HG03520 (cell line): Measurements from ENCODE around the gene SRMS.

Experiments
- ATAC-seq: cut with Tn5 transposase; IDR thresholded peaks from one replicate; pipeline ENCODE4 v1.9.1; 2021; ENCODE audit warnings: mild to moderate bottlenecking, moderate library complexity; ENCODE audit not compliant: unreplicated experiment

The SRMS gene

DNA sequence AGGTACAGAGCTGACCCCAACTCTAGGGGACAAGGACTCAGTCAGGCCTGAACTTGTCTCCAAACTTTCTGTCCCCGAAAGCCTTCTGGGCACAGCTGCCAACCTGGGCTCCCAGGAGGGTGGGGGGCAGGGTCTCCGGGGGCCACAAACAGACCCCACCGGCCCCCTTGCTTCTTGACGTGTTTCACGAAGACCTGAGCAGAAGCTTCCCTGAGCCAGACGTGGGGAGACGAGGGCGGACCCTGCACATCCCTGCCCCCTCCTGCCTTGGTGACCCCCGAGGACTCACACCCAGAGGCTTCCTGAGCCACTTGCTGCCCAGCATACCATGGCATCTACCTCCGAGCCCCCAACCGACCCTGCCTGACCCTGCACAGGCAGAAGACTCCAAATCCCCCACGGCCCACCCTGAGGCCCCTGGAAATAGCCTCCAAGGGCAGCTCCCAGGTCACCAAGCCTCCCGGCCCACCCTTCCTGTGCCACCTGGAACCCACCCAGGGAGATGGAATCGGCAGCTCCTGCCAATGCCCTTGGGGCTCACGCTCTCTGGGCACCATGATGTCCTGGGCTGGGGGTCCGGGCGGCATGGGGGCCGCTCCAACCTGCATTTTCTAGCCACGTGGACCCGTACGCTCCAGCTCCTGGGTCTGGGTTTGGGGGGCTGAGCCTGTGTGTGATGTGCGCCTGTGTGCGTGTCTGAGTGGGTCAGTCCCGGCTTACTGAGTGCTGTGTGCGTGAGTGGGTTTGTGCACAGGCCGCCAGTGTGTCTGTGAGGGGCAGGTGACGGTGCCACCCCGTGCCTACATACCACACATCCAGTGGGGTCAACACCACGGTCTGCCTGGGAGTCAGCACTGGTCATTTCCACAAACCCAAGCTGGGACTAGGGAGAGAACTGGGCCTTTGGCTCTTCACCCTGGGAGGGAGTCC is 7.8 kb downstream of the SRMS start:
- ATAC-seq = no peak

DNA sequence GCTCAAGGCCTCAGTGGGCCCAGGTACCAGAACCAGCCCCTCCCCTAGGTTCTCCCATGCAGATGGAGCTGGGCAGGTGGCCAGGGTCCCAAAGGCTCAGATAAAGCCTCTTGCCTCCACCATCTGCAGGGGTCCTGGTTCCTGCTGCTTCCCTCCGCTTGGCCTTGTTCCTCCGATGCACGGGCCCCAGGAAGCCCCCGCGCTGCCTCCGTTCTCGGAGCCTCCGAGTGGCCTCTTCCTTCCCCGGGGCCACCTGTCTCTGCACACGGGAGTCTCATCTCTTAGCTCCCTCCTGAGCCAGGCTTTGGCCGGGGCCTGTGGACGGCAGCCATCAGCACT is 8.5 kb downstream of the SRMS start:
- ATAC-seq = no peak

DNA sequence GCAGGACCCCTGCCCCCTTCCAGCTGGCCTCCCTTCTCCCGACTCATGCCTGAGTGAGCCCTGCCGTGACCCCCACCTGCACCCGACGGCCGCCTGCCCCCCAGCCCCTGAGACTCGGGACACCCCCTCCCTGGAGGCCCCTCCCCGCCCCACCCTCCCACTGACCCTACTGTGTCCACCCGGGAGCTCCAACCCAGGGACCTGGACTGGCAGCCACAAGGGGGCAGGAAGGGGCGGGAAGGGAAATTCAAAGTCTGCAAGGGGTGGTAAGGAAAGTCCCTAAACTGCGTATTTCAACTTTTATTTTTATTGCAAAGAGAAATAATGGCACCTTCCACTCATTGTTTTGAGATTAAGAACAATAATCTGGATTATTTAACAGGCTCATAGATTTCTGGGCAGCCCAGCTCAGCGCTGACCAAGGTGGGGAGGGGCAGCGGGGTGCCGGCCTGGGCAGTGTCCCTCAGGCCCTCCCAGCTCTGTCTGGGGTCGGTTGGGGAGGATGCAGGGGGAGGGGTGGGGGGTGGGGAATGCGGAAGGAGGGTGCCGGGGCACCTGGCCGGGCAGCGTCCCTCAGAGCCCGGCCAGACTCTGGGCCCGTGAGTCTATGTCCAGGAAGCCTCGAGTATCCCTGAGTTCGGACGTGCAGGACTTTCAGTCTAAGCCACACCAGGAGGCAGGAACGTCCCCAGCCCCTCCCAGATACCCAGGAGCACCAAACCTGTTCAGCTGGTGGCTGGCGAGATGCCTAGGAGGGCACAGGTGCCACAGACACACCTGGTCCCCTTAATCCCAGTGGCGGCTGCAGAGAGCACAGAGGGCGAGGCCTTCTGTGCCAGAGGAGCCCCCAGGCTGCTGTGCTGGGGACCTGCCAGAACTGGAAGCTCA is 9.1 kb downstream of the SRMS start:
- no peak for ATAC-seq

DNA sequence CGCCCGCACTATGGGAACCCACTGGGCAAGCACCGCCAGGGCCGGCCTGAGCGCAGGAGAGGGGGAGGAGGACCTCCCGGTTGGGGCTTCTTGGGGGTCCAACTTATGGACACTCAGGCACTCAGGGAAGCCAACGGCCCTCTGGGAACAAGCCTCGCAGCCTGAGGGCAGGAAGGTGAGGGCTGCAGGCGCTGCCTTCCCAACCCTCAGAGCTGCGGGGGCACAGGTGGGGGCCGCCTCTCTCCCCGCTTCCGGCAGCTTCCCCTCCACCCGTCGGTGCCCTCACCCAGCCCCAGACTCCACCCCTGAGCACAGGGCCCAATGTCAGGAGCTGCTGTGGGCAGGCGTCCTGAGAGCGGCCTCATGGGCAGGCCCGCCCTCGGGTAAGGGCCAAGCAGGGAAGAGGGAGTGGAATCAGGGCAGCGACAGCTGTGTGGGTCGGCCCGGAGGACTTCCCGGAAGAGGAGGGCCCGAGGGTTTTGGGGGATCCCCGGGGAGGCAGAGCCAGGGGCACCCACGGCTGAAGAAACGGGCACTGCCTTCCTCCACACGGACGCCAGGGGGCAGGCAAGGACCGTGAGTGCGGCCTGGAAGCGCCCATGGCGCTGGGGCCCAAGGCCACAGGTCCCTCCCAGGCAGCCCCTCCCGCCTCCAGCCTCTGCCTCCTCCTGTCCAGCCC is 9.9 kb downstream of the SRMS start:
- peak; percentile 82 for ATAC-seq

DNA sequence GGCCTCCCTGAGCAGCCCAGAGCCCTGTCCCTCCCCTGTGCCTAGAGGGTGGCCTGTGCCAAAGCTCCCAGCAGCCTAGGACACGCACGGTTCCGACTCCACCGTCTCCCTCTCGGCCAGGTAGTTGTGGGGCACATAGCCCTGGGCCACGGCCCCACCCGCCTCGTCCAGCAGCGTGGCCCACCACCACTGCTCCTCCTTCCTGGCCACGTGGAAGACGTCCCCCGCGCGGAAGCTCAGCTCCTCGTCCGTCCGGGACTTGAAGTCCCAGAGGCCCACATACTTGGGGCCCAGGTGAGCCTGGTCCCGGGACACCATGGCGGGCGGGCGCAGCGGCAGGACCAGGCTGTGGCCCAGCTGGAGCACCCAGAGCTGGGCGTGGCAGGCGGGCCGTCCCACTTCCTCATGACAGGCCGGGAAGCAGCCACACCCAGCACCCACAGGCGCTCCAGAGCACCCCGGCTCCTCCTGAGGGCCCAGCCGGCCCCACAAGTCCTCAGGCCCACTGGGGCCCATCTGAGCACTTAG is 10.5 kb downstream of the SRMS start, which contains the start of gene PTK6:
PTK6 (minus strand) TSS at position 380 of the 528 bp plus-strand sequence; CDS start at position 318, 62 bp downstream.
- ATAC-seq = peak; percentile 10

DNA sequence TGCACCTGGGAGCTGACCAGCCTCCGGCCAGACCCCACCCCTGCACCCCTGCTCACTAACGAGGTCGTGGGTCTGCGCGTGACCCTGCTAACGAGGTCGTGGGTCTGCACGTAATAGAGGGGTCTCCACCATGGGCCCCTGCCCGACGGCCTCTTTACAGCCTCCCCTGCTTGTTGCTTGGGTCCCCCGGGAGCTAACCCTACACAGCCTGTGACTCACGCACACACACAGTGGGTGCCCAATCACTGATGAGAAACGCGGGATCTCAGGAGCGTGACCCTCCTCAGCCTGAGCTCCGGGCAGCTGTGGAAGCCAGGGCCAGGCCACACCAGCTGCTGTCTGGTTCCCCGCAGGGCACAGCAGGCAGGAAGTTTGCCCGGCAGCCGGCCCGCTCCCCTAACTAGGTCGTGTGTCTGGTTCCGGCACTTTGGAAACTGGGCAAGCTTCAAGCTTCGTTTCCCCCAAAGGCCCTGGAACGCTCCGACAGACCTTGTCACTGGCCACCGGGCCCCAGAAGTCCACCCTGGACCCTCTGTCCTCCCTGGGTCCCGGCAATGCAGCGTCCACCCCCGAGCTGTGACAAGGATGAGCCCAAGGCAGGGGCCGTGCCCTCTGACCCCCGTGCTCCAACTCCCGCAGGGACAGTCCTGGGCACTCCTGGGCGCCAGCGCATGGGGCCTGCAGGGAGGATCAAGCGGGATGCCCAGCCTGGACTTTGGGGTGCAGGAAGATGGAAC is 11.1 kb downstream of the SRMS start:
- no peak for ATAC-seq

DNA sequence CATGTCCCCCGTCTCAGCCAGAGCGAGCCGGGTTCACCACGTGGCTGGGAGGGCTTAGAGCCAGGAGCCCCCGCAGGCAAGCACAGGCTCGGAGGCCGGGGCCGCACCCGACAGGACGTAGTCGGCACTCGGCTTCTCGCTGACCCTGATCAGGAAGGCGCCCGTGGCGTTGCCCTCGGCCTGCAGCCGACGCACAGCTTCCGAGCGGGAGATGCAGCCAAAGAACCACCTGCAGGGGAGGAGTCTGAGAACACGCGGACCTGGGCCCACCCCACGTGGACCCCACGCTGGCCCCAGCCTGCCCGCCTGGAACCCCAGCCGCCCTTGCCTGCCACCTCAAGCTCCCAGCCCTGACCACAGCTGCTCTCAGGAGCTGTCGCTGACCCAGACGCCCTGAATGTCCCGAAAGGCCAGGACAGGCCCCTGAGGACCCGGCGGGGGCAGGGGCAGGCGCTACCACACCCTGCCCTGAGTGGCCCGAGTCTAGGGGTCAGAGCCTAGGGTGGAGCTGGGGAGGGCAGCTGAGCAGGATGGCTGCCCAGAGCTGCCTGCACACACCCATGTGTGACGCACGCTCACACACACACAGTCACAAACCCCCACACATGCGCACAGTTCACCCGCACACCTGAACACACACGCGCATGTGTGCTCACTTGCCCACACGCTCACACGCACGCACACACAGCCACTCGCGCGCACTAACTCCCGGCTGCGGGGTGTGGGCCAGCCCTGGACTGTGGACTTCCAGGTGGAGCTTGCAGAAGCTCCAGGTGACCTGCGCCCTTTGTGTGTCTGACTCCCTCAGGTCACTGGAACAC is 12.5 kb downstream of the SRMS start:
- no peak for ATAC-seq

DNA sequence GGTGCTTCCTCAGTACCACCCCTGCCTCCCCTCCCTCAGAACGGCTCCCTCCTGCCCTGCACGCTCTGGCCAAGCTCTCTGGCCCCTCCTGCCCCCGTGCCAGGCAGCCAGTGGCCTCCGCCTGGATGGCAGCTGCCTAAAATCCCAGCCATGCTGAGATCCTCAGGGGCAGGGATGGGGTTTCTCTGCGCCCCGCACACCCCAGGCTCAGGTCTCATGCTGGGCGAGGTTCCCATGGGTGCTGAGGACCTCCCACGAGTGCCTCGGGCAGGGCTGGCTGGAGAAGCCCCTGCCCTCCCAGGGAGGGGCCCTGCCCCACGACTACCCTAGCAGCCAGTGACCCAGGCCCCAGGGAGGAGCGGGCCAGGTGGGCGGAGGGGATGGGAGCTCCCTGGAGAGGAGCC is 13.1 kb downstream of the SRMS start:
- ATAC-seq = no peak

DNA sequence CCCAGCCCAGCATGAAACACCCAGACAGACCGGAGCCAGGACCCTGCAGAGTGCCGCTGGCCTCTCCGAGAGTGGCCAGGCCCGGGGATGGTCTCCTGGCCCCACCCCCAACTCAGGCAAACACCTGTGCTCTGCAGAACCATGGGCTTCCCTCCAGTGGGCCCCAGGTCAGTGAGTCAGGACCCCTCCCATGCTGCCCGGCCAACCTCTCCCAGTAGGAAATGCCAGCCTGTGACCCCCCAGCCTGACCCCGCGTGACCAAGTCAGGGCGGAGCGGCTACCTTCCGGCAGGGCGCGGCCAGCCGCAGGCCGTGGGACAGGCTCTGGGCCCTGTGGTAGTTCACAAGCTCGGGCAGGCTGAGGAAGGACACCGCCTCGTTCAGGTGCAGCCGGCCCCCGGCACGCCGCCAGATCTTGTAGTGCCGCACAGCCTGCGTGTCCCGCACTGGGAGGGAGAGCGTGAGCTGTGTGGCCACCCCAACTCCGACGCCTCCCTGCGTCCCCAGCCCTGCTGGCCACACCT is 13.6 kb downstream of the SRMS start:
- no peak for ATAC-seq

DNA sequence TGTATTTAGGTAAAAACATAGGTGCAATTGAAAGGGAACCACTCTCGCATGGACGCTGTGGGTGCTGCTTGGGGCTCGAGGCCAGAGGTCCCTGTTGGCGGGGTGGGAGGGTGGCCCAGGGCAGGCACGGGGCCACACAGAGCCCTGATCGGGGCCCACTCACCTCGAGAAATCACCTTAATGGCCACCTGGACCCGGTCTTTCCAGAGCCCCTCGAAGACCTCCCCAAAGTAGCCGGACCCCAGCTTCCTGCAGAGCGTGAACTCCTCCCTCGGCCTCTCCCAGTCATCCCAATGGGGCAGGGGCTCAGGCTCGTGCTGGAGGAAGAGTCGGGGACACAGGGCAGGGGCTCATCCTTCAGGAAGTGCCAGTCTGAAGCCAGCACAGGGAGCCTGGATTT is 14.2 kb downstream of the SRMS start:
- ATAC-seq = no peak

DNA sequence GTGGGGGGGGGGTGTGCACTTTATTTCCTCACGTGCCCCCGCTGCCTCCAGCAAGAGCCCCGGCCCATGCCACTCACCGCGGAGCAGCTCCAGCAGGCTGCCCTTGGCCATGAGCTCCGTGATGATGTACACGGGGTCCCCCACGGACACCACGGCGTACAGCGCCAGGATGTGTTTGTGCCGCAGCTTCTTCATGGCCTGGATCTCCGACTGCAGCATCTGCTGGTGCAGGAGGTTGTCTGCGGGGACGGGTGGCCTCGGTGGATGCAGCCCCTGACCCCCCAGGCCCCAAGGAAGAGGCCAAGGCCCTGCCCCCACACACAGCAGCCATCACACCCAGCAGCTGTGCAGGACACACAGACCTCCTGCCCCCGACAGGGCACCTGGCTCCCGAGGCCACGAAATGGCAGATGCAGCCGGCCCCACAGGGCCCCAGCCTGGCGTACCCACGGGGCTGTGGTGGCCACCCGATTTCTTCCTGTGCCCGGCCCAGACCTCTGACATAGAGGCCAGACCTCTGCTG is 15.0 kb downstream of the SRMS start:
- no peak for ATAC-seq

DNA sequence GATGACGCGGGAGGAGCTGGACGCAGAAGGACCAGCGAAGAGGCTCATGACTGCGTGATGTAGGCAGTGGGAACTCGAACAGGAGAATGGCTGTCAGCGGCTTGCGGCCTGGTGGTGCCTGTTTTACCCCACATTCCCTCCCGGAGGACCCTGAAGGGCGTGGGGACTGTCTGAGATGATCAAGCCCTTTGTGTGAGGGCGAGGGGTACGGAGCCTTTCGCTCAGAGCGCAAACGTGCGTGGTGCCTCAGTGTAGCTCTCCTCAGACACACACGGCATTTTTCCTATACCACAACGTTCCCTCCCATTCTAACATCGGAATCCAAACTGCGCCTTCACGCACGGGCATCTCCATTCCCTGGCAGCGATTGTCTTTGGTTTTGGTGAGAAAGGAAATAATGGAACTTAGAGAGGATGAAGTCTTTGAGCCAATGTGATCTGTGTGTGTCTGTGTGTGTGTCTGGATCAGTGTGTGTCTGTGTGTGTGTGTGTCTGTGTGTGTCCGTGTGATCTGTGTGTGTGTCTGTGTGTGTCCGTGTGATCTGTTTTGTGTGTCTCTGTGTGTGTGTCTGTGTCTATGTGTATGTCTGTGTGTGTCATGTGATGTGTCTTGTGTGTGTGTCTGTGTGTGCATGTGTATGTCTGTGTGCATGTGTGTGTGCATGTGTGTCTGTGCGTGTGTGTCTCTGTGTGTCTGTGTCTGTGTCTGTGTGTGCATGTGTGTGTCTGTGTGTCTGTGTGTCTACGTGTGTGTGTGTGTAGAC is 15.7 kb downstream of the SRMS start:
- ATAC-seq = no peak

DNA sequence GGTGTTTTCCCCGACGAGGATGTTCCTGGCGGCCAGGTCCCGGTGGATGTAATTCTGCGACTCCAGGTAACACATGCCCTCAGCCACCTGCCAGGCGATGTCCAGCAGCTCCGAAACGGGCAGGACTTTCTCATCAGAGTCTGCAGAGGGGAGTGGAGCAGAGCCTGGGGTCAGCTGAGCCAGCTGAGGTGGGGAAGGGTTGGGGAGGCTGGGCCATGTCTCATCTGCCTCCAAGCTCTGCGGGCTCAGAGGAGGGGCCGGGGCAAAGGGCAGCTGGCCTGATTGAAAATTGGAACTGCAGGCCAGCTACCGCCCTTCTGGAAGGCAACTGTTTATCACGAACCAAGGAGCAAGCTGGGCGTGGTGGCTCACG is 16.8 kb downstream of the SRMS start:
- no peak for ATAC-seq

DNA sequence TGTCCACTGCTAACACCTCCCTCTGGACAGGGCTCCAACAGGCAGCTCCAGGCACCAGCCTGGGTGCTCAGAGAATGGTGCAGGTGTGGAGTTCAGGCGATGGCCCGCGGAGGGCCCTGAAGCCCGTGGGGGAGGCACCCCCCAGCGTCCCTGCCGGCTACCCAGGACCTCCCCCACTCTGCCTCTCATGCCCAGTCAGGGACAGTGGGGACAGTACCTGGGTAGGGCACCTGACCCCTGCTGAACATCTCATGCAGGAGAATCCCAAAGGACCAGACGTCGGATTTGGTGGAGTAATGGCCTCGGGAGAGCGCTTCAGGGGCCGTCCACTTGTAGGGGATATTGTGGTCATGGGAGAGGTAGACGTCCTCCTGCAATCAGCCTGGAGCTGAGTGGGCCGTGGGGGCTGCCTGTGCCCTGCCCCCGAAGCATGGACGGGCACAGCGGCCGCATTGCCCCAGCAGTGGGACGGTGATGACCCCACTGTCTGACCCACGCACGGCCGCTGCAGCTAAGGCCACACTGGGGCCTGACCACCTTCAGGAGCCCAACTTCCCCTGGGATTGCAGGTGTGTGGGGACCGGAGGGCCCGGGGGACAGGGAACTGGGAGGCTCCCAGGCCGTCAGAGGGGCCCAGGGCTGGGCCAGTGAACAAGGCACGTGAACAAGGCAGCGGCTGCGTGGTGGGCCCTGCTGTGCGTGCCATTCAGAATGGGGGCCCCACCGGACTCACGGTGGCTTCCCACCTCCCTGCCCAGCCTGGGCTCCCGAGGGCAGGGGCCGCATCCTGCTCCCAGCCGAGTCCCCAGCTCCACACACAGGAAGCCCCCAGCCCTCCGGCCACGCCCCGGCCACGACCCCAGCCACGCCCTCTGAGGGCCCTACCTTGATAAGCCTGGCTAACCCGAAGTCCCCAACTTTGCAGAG is 17.4 kb downstream of the SRMS start:
- ATAC-seq = no peak

DNA sequence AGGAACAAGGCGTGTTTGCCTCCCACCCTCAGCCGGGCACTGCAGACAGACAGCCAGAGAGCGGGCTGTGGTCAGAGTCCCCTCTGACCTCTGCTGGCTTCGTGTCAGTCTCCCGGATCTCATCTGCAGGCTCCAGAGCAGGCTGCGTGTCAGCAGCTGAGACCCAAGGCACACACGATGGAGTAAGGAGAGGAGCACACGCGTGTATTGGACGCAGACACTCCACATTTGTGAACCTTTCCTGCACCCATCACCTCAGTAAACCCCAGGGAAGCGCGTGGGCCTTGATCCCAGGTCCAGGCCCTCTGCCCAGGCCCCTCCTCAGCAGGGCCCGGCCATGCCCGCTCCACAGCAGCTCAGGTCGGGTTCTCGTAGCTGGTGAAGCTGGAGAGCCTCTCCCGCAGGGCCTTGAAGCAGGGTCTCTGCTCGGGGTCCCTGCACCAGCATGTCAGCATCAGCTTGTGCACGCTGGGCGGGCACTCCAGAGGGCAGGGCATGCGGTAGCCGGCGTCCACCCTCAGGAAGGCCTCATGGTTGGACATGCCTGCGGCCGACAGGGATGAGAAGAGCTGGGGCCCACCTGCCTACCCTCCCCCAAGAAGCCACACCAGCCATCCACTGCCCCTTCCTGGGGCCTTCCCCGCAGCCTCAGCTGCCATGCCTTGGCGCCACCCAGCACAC is 18.2 kb downstream of the SRMS start:
- ATAC-seq = no peak

DNA sequence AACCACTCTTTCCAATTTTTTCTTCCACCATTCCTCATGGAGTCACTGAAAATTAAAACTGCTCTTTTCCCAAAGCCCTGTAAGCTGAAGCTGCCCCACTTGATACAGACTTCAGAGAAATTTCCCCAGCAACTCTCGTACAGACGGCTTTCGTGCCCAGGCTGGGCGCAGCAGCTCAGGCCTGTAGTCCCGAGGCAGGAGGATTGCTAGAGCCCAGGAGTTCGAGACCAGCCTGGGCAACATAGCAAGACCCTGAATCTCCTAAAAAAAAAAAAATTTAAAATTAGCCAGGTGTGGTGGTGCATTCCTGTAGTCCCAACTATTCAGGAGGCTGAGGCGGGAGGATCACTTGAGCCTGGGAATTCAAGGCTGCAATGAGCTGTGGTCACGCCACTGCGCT is 20.4 kb downstream of the SRMS start:
- no peak for ATAC-seq

DNA sequence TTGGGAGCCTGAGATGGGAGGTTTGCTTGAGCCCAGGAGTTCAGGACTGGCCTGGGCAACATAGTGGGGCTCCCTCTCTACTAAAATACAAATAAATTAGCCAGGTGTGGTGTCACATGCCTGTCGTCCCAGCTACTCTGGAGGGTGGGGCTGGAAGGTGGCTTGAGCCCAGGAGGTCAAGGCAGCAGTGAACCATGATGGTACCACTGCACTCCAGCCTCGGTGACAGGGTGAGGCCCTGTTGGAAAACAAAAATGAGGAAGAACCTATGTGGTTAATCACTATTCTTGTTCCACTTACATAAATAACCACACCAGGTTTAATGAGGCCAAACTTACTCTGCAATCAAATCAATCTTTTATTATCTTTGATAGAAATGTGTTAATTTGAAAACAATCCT is 21.6 kb downstream of the SRMS start:
- ATAC-seq = no peak
